Measurements from ENCODE around the gene PDXDC1. TPM values are rescaled to one million over a fixed set of nuclear protein-coding genes. Genes with fewer than 3 reads are reported as not detected.
"Not testable (repeated sequence)": the region's sequence is repeated elsewhere in the genome, so short reads cannot be mapped to it uniquely, and the experiment has no call there.

PDXDC1 gene
- total RNA-seq, 1 donor from 2014 or later = 71.4 TPM

- H3K9me3 ChIP-seq (replicated peaks) = peaks cover 8% of the 10 kb centered on the region
- no peak for DNase-seq
- H3K36me3 ChIP-seq = no peaks in the 10 kb centered on the region
- no peak overlapping the region for H3K4me3 ChIP-seq
- no peaks in the 10 kb centered on the region for H3K4me1 ChIP-seq
- no peaks in the 10 kb centered on the region for H3K27me3 ChIP-seq (ENCODE audit: low read depth)
- no peak for TF ChIP-seq CTCF (IDR thresholded peaks at IDR 0.05; ENCODE audit: borderline replicate concordance)
- H3K27ac ChIP-seq (replicated peaks) = no peak overlapping the region
- intact Hi-C loops (cut with micrococcal nuclease) = no loop called here
These were observed 11.3 kb upstream of the PDXDC1 start for GRCh38 chr16:14963281-14964173.

- Histone ChIP-seq H3K4me3 (no peak overlapping the region), H3K36me3 (no peaks in the 10 kb centered on the region), H3K27ac (replicated peaks) (no peak overlapping the region), H3K4me1 (no peaks in the 10 kb centered on the region), H3K9me3 (replicated peaks) (peaks cover 8% of the 10 kb centered on the region), H3K27me3 (ENCODE audit: low read depth) (no peaks in the 10 kb centered on the region)
- DNase-seq = no peak
- intact Hi-C loops (cut with micrococcal nuclease) = no loop called here
- no peak for TF ChIP-seq CTCF (IDR thresholded peaks at IDR 0.05; ENCODE audit: borderline replicate concordance)
These were observed 9.5 kb upstream of the PDXDC1 start for GRCh38 chr16:14965328-14965727.

- H3K36me3 ChIP-seq; H3K4me1 ChIP-seq; DNase-seq; H3K27ac ChIP-seq (replicated peaks); H3K4me3 ChIP-seq; H3K9me3 ChIP-seq (replicated peaks); H3K27me3 ChIP-seq (ENCODE audit: low read depth); intact Hi-C loops (cut with micrococcal nuclease): not testable (repeated sequence)
These were observed 5.0 kb upstream of the PDXDC1 start for GRCh38 chr16:14969795-14970194.

GRCh38 chr16:14971621-14972228, 3.1 kb upstream of the PDXDC1 start:
- H3K9me3 ChIP-seq (replicated peaks); H3K4me3 ChIP-seq; H3K36me3 ChIP-seq; intact Hi-C loops (cut with micrococcal nuclease); H3K27me3 ChIP-seq (ENCODE audit: low read depth); DNase-seq; H3K27ac ChIP-seq (replicated peaks): not testable (repeated sequence)
- peaks cover 28% of the 10 kb centered on the region for H3K4me1 ChIP-seq

- Histone ChIP-seq H3K27ac (replicated peaks) (peak overlapping the region; percentile 94), H3K4me3 (peak overlapping the region; percentile 74), H3K4me1 (peaks cover 31% of the 10 kb centered on the region)
- H3K36me3 ChIP-seq; DNase-seq; H3K9me3 ChIP-seq (replicated peaks); H3K27me3 ChIP-seq (ENCODE audit: low read depth); intact Hi-C loops (cut with micrococcal nuclease): not testable (repeated sequence)
These were observed 972 bp upstream of the PDXDC1 start for GRCh38 chr16:14973785-14974322.

GRCh38 chr16:14974331-14974655, 533 bp upstream of the PDXDC1 start:
- intact Hi-C loops (cut with micrococcal nuclease); H3K36me3 ChIP-seq; H3K27me3 ChIP-seq (ENCODE audit: low read depth); DNase-seq; H3K9me3 ChIP-seq (replicated peaks): not testable (repeated sequence)
- Histone ChIP-seq H3K4me3 (peak overlapping the region; percentile 74), H3K4me1 (peaks cover 34% of the 10 kb centered on the region), H3K27ac (replicated peaks) (peak overlapping the region; percentile 94)

- intact Hi-C loops (cut with micrococcal nuclease); H3K9me3 ChIP-seq (replicated peaks); H3K27me3 ChIP-seq (ENCODE audit: low read depth); H3K36me3 ChIP-seq: not testable (repeated sequence)
- H3K4me3 ChIP-seq = peak overlapping the region; percentile 74
- peak; percentile 42 for DNase-seq
- H3K4me1 ChIP-seq = peaks cover 37% of the 10 kb centered on the region
- peak; percentile 35 for TF ChIP-seq CTCF (IDR thresholded peaks at IDR 0.05; ENCODE audit: borderline replicate concordance)
- peak overlapping the region; percentile 94 for H3K27ac ChIP-seq (replicated peaks)
These were observed 780 bp downstream of the PDXDC1 start for GRCh38 chr16:14975418-14976194.

- H3K4me1 ChIP-seq = peaks cover 39% of the 10 kb centered on the region
- H3K36me3 ChIP-seq; H3K27me3 ChIP-seq (ENCODE audit: low read depth); H3K27ac ChIP-seq (replicated peaks); H3K9me3 ChIP-seq (replicated peaks); DNase-seq; H3K4me3 ChIP-seq; intact Hi-C loops (cut with micrococcal nuclease): not testable (repeated sequence)
These were observed 2.3 kb downstream of the PDXDC1 start for GRCh38 chr16:14976971-14977736.

- peaks cover 43% of the 10 kb centered on the region for H3K4me1 ChIP-seq
- DNase-seq; H3K4me3 ChIP-seq; H3K36me3 ChIP-seq; H3K27ac ChIP-seq (replicated peaks); H3K9me3 ChIP-seq (replicated peaks); intact Hi-C loops (cut with micrococcal nuclease); H3K27me3 ChIP-seq (ENCODE audit: low read depth): not testable (repeated sequence)
These were observed 3.5 kb downstream of the PDXDC1 start for GRCh38 chr16:14978281-14978680.

All from left ventricle myocardium inferior (tissue), 1 donor.